ENCODE measurements around the gene UVRAG. TPM values are rescaled to one million over a fixed set of nuclear protein-coding genes. Genes with fewer than 3 reads are reported as not detected.
A peak's percentile ranks its signal among the peaks of the same experiment; 100 is the strongest.

Gene UVRAG
- total and polyA plus RNA-seq, 2 donors: 20.0 to 21.8 TPM

DNA sequence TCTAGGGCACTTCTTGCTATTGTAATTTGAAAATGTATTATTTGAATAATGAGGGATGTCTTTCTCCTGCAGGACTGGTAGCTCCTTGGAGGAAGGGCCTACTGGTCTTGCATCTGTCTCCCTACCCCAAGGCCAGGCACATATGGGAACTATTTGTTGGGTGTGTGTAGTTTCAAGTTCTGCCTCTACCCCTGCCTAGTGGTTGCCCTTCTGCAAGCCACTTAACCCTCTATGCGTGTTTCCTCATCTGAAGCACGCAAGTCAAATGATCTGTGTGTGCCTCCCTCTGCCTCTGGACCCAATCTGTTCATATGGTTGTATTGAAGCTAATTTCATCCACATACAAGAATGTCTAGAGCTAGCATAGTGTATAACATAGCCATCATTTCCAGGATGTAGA is 324.3 kb downstream of the UVRAG start:
- H3K36me3 ChIP-seq (ENCODE audit: control insufficient read depth in 2 of 2, insufficient read depth in 2 of 2, low read length in 1 of 2): peaks cover 11 to 27% of the 10 kb centered on the region in 2 donors
- no peak overlapping the region for H3K4me3 ChIP-seq (ENCODE audit: low read length in 2 of 2)
- 99% methylated on average over 2 of the region's 2 CpGs for WGBS
- no peaks in the 10 kb centered on the region for H3K4me1 ChIP-seq (ENCODE audit: control insufficient read depth in 2 of 2, insufficient read depth in 2 of 2, low read length in 2 of 2)
- H3K27me3 ChIP-seq (ENCODE audit: control insufficient read depth in 2 of 2, insufficient read depth in 1 of 2, low read length in 1 of 2): no peaks in the 10 kb centered on the region
- no peak for DNase-seq (ENCODE audit: low read depth in 6 of 9, low spot score in 9 of 9)
- H3K27ac ChIP-seq (ENCODE audit: low read depth in 1 of 2, low read length in 1 of 2): peak overlapping the region in 1 of 2 donors; percentile 25
- no peaks in the 10 kb centered on the region for H3K9me3 ChIP-seq (ENCODE audit: control insufficient read depth in 2 of 2, insufficient read depth in 1 of 2, low read length in 1 of 2)

DNA sequence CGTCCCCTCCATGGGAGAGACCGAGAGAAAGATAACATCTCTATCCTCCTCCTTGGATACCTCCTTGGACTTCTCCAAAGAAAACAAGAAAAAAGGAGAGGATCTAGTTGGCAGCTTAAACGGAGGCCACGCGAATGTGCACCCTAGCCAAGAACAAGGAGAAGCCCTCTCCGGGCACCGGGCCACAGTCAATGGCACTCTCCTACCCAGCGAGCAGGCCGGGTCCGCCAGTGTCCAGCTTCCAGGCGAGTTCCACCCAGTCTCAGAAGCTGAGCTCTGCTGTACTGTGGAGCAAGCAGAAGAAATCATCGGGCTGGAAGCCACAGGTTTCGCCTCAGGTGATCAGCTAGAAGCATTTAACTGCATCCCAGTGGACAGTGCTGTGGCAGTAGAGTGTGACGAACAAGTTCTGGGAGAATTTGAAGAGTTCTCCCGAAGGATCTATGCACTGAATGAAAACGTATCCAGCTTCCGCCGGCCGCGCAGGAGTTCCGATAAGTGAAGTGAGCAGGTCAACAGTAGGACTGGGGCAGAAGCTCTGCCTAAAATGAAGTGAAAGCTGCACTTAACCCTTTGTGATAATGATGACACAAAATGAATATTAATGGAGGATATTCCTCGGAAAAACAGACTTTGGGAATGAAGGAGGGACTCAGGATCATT is 326.0 kb downstream of the UVRAG start:
- Histone ChIP-seq H3K9me3 (ENCODE audit: control insufficient read depth in 2 of 2, insufficient read depth in 1 of 2, low read length in 1 of 2) (no peaks in the 10 kb centered on the region), H3K27me3 (ENCODE audit: control insufficient read depth in 2 of 2, insufficient read depth in 1 of 2, low read length in 1 of 2) (no peaks in the 10 kb centered on the region), H3K4me3 (ENCODE audit: low read length in 2 of 2) (no peak overlapping the region), H3K4me1 (ENCODE audit: control insufficient read depth in 2 of 2, insufficient read depth in 2 of 2, low read length in 2 of 2) (no peaks in the 10 kb centered on the region), H3K27ac (ENCODE audit: low read depth in 1 of 2, low read length in 1 of 2) (no peak overlapping the region), H3K36me3 (ENCODE audit: control insufficient read depth in 2 of 2, insufficient read depth in 2 of 2, low read length in 1 of 2) (peaks cover 8 to 23% of the 10 kb centered on the region in 2 donors)
- WGBS: 98% methylated on average over 22 of the region's 22 CpGs
- no peak for DNase-seq (ENCODE audit: low read depth in 6 of 9, low spot score in 9 of 9)

DNA sequence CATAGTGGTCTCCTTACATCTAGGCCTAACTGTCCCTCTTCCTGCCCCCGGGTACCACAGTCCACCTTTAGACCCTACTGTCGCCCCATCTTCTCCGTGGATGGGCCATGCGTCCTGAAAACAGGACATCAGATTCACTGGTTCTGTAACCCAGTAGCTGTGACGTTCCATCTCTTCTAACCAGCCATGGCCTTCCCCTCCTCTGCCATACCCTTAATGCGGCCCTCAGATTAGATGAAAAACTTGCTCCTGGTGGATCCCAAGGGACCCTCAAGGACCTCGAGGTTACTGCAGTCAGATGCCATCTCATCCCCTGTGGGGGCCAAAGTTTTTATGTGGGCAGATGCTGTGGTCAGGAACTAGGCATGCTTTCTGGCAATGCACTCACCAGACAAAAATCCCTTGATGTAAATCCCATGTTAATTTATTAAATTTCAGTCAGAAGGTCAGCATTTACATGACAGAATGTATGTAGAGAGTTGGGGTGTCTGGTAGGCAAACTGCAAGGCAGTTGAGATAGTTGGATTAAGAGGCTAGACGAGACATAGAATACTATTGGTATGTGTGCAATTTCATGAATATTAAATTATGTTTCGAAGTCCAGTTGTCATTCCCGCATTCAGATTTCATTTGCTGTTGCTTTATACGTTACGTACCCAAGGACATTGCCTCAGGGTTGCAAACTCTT is 327.0 kb downstream of the UVRAG start:
- H3K27ac ChIP-seq (ENCODE audit: low read depth in 1 of 2, low read length in 1 of 2): no peak overlapping the region
- H3K9me3 ChIP-seq (ENCODE audit: control insufficient read depth in 2 of 2, insufficient read depth in 1 of 2, low read length in 1 of 2): no peaks in the 10 kb centered on the region
- no peaks in the 10 kb centered on the region for H3K27me3 ChIP-seq (ENCODE audit: control insufficient read depth in 2 of 2, insufficient read depth in 1 of 2, low read length in 1 of 2)
- no peak overlapping the region for H3K4me3 ChIP-seq (ENCODE audit: low read length in 2 of 2)
- no peak for DNase-seq (ENCODE audit: low read depth in 6 of 9, low spot score in 9 of 9)
- peaks cover 8 to 23% of the 10 kb centered on the region in 2 donors for H3K36me3 ChIP-seq (ENCODE audit: control insufficient read depth in 2 of 2, insufficient read depth in 2 of 2, low read length in 1 of 2)
- 97% methylated on average over 12 of the region's 12 CpGs for WGBS
- no peaks in the 10 kb centered on the region for H3K4me1 ChIP-seq (ENCODE audit: control insufficient read depth in 2 of 2, insufficient read depth in 2 of 2, low read length in 2 of 2)

- Histone ChIP-seq H3K27ac (ENCODE audit: low read depth in 1 of 2, low read length in 1 of 2) (no peak overlapping the region), H3K9me3 (ENCODE audit: control insufficient read depth in 2 of 2, insufficient read depth in 1 of 2, low read length in 1 of 2) (no peaks in the 10 kb centered on the region), H3K27me3 (ENCODE audit: control insufficient read depth in 2 of 2, insufficient read depth in 1 of 2, low read length in 1 of 2) (no peaks in the 10 kb centered on the region), H3K4me3 (ENCODE audit: low read length in 2 of 2) (no peak overlapping the region), H3K4me1 (ENCODE audit: control insufficient read depth in 2 of 2, insufficient read depth in 2 of 2, low read length in 2 of 2) (no peaks in the 10 kb centered on the region), H3K36me3 (ENCODE audit: control insufficient read depth in 2 of 2, insufficient read depth in 2 of 2, low read length in 1 of 2) (peaks cover 8 to 23% of the 10 kb centered on the region in 2 donors)
- DNase-seq (ENCODE audit: low read depth in 6 of 9, low spot score in 9 of 9): no peak
- WGBS: 97% methylated on average over 11 of the region's 11 CpGs
Measured at GRCh38 chr11:76143274-76143673, 328.3 kb downstream of the UVRAG start.

GRCh38 chr11:76147106-76147740 is 332.2 kb downstream of the UVRAG start:
- DNase-seq (ENCODE audit: low read depth in 6 of 9, low spot score in 9 of 9): no peak
- 96% methylated on average over 14 of the region's 14 CpGs for WGBS
- Histone ChIP-seq H3K36me3 (ENCODE audit: control insufficient read depth in 2 of 2, insufficient read depth in 2 of 2, low read length in 1 of 2) (peaks cover 0 to 8% of the 10 kb centered on the region in 2 donors), H3K27me3 (ENCODE audit: control insufficient read depth in 2 of 2, insufficient read depth in 1 of 2, low read length in 1 of 2) (peaks cover 0 to 3% of the 10 kb centered on the region in 2 donors), H3K4me1 (ENCODE audit: control insufficient read depth in 2 of 2, insufficient read depth in 2 of 2, low read length in 2 of 2) (peaks cover under 1 to 5% of the 10 kb centered on the region in 2 donors), H3K9me3 (ENCODE audit: control insufficient read depth in 2 of 2, insufficient read depth in 1 of 2, low read length in 1 of 2) (no peaks in the 10 kb centered on the region), H3K4me3 (ENCODE audit: low read length in 2 of 2) (no peak overlapping the region), H3K27ac (ENCODE audit: low read depth in 1 of 2, low read length in 1 of 2) (no peak overlapping the region)

GRCh38 chr11:76148231-76148630 is 333.2 kb downstream of the UVRAG start:
- Histone ChIP-seq H3K36me3 (ENCODE audit: control insufficient read depth in 2 of 2, insufficient read depth in 2 of 2, low read length in 1 of 2) (peaks cover 0 to under 1% of the 10 kb centered on the region in 2 donors), H3K4me1 (ENCODE audit: control insufficient read depth in 2 of 2, insufficient read depth in 2 of 2, low read length in 2 of 2) (peaks cover 5 to 11% of the 10 kb centered on the region in 2 donors), H3K9me3 (ENCODE audit: control insufficient read depth in 2 of 2, insufficient read depth in 1 of 2, low read length in 1 of 2) (no peaks in the 10 kb centered on the region), H3K4me3 (ENCODE audit: low read length in 2 of 2) (no peak overlapping the region), H3K27me3 (ENCODE audit: control insufficient read depth in 2 of 2, insufficient read depth in 1 of 2, low read length in 1 of 2) (peaks cover 0 to 11% of the 10 kb centered on the region in 2 donors), H3K27ac (ENCODE audit: low read depth in 1 of 2, low read length in 1 of 2) (no peak overlapping the region)
- no peak for DNase-seq (ENCODE audit: low read depth in 6 of 9, low spot score in 9 of 9)
- WGBS: 97% methylated on average over 6 of the region's 6 CpGs

GRCh38 chr11:76148941-76149613 is 334.1 kb downstream of the UVRAG start:
- peaks cover 5 to 14% of the 10 kb centered on the region in 2 donors for H3K4me1 ChIP-seq (ENCODE audit: control insufficient read depth in 2 of 2, insufficient read depth in 2 of 2, low read length in 2 of 2)
- peaks cover 0 to 11% of the 10 kb centered on the region in 2 donors for H3K27me3 ChIP-seq (ENCODE audit: control insufficient read depth in 2 of 2, insufficient read depth in 1 of 2, low read length in 1 of 2)
- no peaks in the 10 kb centered on the region for H3K9me3 ChIP-seq (ENCODE audit: control insufficient read depth in 2 of 2, insufficient read depth in 1 of 2, low read length in 1 of 2)
- no peaks in the 10 kb centered on the region for H3K36me3 ChIP-seq (ENCODE audit: control insufficient read depth in 2 of 2, insufficient read depth in 2 of 2, low read length in 1 of 2)
- H3K4me3 ChIP-seq (ENCODE audit: low read length in 2 of 2): no peak overlapping the region
- H3K27ac ChIP-seq (ENCODE audit: low read depth in 1 of 2, low read length in 1 of 2): no peak overlapping the region
- DNase-seq (ENCODE audit: low read depth in 6 of 9, low spot score in 9 of 9): no peak
- WGBS: 89% methylated on average over 17 of the region's 17 CpGs

GRCh38 chr11:76149713-76150112 is 334.7 kb downstream of the UVRAG start:
- no peak overlapping the region for H3K4me3 ChIP-seq (ENCODE audit: low read length in 2 of 2)
- H3K9me3 ChIP-seq (ENCODE audit: control insufficient read depth in 2 of 2, insufficient read depth in 1 of 2, low read length in 1 of 2): no peaks in the 10 kb centered on the region
- peaks cover 0 to 11% of the 10 kb centered on the region in 2 donors for H3K27me3 ChIP-seq (ENCODE audit: control insufficient read depth in 2 of 2, insufficient read depth in 1 of 2, low read length in 1 of 2)
- no peak overlapping the region for H3K27ac ChIP-seq (ENCODE audit: low read depth in 1 of 2, low read length in 1 of 2)
- no peak for DNase-seq (ENCODE audit: low read depth in 6 of 9, low spot score in 9 of 9)
- peaks cover 5 to 14% of the 10 kb centered on the region in 2 donors for H3K4me1 ChIP-seq (ENCODE audit: control insufficient read depth in 2 of 2, insufficient read depth in 2 of 2, low read length in 2 of 2)
- 92% methylated on average over 6 of the region's 6 CpGs for WGBS
- no peaks in the 10 kb centered on the region for H3K36me3 ChIP-seq (ENCODE audit: control insufficient read depth in 2 of 2, insufficient read depth in 2 of 2, low read length in 1 of 2)

Data from thymus (tissue), 11 donors.